ENCODE data around the gene C16orf96. TPM values are rescaled to one million over a fixed set of nuclear protein-coding genes. Genes with fewer than 3 reads are reported as not detected.

The C16orf96 gene
- total and polyA plus RNA-seq, 2 of the 13 experiments (the other 11 are each of a cell fraction or from before 2014, with no cell fraction given), result 0.03 TPM; not detected in 1

DNA sequence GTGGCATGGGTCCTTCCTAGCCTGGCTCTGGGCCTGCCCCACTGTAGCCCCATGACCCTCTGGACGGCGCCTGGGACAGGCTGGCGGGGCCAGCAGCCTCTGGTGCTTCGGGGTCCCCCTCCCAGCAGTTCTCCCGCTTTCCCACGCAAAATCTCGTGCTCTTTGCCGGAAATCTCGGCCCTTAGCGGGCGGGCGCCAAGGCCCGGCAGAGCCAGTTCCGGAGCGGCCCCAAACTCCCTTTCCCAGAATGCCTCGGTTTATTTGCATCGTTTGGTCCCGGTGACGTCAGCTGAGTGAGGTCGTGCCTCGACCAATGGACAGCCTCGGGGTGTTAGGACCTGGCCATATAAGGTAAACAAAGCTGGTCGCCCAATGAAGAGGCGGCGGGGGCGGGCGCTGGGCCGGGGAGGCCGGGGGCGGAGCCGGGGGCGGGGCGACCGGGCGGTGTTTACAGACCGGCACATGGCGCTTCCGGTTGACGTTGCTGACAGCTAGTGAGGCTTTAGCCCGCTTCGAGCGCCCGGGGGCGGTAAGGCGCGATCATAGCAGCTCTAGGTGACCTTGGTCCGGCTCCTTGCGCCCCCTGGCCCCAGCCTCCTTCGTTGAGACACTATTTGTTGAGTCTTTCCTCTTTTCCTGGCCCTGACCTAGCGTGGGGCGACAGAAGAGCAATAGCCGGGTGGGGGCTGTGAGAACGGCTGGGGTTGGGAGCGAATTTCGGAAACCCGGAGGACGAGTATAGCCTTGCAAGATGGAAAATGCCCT, 60.1 kb downstream of the C16orf96 start (continued):
- TF ChIP-seq, protein P1, sequence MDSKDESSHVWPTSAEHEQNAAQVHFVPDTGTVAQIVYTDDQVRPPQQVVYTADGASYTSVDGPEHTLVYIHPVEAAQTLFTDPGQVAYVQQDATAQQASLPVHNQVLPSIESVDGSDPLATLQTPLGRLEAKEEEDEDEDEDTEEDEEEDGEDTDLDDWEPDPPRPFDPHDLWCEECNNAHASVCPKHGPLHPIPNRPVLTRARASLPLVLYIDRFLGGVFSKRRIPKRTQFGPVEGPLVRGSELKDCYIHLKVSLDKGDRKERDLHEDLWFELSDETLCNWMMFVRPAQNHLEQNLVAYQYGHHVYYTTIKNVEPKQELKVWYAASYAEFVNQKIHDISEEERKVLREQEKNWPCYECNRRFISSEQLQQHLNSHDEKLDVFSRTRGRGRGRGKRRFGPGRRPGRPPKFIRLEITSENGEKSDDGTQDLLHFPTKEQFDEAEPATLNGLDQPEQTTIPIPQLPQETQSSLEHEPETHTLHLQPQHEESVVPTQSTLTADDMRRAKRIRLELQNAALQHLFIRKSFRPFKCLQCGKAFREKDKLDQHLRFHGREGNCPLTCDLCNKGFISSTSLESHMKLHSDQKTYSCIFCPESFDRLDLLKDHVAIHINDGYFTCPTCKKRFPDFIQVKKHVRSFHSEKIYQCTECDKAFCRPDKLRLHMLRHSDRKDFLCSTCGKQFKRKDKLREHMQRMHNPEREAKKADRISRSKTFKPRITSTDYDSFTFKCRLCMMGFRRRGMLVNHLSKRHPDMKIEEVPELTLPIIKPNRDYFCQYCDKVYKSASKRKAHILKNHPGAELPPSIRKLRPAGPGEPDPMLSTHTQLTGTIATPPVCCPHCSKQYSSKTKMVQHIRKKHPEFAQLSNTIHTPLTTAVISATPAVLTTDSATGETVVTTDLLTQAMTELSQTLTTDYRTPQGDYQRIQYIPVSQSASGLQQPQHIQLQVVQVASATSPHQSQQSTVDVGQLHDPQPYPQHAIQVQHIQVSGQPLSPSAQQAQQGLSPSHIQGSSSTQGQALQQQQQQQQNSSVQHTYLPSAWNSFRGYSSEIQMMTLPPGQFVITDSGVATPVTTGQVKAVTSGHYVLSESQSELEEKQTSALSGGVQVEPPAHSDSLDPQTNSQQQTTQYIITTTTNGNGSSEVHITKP (CRISPR knock-in tag; IDR thresholded peaks at IDR 0.05; ENCODE audit: low read depth), result peak; percentile 84; the same call in 1 of the 2 replicates
- TF ChIP-seq NFIC (IDR thresholded peaks at IDR 0.05; ENCODE audit: low read length) (no peak), ZNF337 (CRISPR knock-in tag; IDR thresholded peaks at IDR 0.05; ENCODE audit: borderline replicate concordance, low read depth) (no peak), ZNF44 (CRISPR knock-in tag; IDR thresholded peaks at IDR 0.05) (no peak), ZNF530 (CRISPR knock-in tag; IDR thresholded peaks at IDR 0.05; ENCODE audit: low read depth) (no peak), ZNF510 (CRISPR knock-in tag; IDR thresholded peaks at IDR 0.05; ENCODE audit: low read depth) (no peak), GZF1 (CRISPR knock-in tag; IDR thresholded peaks at IDR 0.05) (no peak), HNRNPUL1 (IDR thresholded peaks at IDR 0.05; ENCODE audit: low read depth, low read length) (no peak), U2AF1 (optimal IDR thresholded peaks at IDR 0.05; ENCODE audit: low read depth, low read length) (no peak), NAIF1 (CRISPR knock-in tag; IDR thresholded peaks at IDR 0.05; ENCODE audit: borderline replicate concordance) (no peak; the same call in 1 of the 2 replicates), MEF2D (CRISPR knock-in tag; IDR thresholded peaks at IDR 0.05) (no peak), ZNF207 (IDR thresholded peaks at IDR 0.05; ENCODE audit: borderline replicate concordance) (no peak)
- TF ChIP-seq, protein P2, sequence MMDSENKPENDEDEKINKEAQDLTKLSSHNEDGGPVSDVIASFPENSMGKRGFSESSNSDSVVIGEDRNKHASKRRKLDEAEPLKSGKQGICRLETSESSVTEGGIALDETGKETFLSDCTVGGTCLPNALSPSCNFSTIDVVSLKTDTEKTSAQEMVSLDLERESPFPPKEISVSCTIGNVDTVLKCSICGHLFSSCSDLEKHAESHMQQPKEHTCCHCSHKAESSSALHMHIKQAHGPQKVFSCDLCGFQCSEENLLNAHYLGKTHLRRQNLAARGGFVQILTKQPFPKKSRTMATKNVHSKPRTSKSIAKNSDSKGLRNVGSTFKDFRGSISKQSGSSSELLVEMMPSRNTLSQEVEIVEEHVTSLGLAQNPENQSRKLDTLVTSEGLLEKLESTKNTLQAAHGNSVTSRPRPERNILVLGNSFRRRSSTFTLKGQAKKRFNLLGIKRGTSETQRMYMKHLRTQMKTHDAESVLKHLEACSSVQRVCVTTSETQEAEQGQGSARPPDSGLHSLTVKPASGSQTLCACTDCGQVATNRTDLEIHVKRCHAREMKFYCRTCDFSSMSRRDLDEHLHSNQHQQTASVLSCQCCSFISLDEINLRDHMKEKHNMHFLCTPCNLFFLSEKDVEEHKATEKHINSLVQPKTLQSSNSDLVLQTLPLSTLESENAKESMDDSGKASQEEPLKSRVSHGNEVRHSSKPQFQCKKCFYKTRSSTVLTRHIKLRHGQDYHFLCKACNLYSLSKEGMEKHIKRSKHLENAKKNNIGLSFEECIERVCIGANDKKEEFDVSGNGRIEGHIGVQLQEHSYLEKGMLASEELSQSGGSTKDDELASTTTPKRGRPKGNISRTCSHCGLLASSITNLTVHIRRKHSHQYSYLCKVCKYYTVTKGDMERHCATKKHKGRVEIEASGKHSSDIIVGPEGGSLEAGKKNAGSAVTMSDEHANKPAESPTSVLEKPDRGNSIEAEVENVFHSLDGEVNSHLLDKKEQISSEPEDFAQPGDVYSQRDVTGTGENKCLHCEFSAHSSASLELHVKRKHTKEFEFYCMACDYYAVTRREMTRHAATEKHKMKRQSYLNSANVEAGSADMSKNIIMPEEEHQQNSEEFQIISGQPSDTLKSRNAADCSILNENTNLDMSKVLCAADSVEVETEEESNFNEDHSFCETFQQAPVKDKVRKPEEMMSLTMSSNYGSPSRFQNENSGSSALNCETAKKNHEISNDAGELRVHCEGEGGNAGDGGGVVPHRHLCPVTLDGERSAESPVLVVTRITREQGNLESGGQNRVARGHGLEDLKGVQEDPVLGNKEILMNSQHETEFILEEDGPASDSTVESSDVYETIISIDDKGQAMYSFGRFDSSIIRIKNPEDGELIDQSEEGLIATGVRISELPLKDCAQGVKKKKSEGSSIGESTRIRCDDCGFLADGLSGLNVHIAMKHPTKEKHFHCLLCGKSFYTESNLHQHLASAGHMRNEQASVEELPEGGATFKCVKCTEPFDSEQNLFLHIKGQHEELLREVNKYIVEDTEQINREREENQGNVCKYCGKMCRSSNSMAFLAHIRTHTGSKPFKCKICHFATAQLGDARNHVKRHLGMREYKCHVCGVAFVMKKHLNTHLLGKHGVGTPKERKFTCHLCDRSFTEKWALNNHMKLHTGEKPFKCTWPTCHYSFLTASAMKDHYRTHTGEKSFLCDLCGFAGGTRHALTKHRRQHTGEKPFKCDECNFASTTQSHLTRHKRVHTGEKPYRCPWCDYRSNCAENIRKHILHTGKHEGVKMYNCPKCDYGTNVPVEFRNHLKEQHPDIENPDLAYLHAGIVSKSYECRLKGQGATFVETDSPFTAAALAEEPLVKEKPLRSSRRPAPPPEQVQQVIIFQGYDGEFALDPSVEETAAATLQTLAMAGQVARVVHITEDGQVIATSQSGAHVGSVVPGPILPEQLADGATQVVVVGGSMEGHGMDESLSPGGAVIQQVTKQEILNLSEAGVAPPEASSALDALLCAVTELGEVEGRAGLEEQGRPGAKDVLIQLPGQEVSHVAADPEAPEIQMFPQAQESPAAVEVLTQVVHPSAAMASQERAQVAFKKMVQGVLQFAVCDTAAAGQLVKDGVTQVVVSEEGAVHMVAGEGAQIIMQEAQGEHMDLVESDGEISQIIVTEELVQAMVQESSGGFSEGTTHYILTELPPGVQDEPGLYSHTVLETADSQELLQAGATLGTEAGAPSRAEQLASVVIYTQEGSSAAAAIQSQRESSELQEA (CRISPR knock-in tag; IDR thresholded peaks at IDR 0.05; ENCODE audit: not compliant biosample characterization), result no peak
- TF ChIP-seq, protein P3, sequence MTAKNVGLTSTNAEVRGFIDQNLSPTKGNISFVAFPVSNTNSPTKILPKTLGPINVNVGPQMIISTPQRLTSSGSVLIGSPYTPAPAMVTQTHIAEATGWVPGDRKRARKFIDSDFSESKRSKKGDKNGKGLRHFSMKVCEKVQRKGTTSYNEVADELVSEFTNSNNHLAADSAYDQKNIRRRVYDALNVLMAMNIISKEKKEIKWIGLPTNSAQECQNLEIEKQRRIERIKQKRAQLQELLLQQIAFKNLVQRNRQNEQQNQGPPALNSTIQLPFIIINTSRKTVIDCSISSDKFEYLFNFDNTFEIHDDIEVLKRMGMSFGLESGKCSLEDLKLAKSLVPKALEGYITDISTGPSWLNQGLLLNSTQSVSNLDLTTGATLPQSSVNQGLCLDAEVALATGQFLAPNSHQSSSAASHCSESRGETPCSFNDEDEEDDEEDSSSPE (CRISPR knock-in tag; IDR thresholded peaks at IDR 0.05), result peak; percentile 85
- TF ChIP-seq, protein P4, sequence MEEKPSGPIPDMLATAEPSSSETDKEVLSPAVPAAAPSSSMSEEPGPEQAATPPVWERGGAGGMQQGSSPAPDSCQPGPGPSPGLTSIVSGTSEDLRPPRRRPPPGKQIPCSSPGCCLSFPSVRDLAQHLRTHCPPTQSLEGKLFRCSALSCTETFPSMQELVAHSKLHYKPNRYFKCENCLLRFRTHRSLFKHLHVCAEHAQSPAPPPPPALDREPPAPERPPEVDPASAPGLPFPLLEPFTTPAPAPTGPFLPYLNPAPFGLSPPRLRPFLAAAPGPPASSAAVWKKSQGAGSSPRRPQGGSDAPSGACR (CRISPR knock-in tag; IDR thresholded peaks at IDR 0.05), result 0 out of 2 replicates have a peak, but pooled peaks have one; percentile 73

Measured in HepG2 (cell line).